Activated CD8-positive, alpha-beta T cell treated with anti-CD3 and anti-CD28 coated beads, Interleukin-2, amount 10 ng/mL, durations not matched to agents 7 days and 5 days (primary cell): ENCODE measurements around the gene NLRX1. TPM values are rescaled to one million over a fixed set of nuclear protein-coding genes. Genes with fewer than 3 reads are reported as not detected.

Source experiments
- total RNA-seq, 2 experiments: library from RNA; stranded (reverse); gene quantifications; one replicate each; pipeline ENCODE4 v1.2.3, GENCODE V29; 2021

The NLRX1 gene
- total RNA-seq, 2 experiments from 2014 or later: 24.6 to 24.8 TPM

Other genes with a start within 250 kb of the NLRX1 start
- gene BCL9L, start 242.8 kb upstream of the NLRX1 start, total RNA-seq: 10 to 100 TPM; 70.0 to 70.6 TPM
- gene UPK2, start 212.4 kb upstream of the NLRX1 start, total RNA-seq: not detected
- not detected for gene FOXR1, start 197.0 kb upstream of the NLRX1 start, total RNA-seq
- 10 to 100 TPM; 39.3 to 41.1 TPM for gene CENATAC, start 170.6 kb upstream of the NLRX1 start, total RNA-seq
- 1,000 to 10,000 TPM; 1,115 to 1,170 TPM for gene RPS25, start 150.4 kb upstream of the NLRX1 start, total RNA-seq
- 10 to 100 TPM; 58.6 to 65.0 TPM for gene TRAPPC4, start 150.0 kb upstream of the NLRX1 start, total RNA-seq
- gene SLC37A4, start 137.8 kb upstream of the NLRX1 start, total RNA-seq: 10 to 100 TPM; 22.4 to 26.6 TPM
- 100 to 1,000 TPM; 133 to 135 TPM for gene HYOU1, start 111.5 kb upstream of the NLRX1 start, total RNA-seq
- 10 to 100 TPM; 30.8 to 31.6 TPM for gene VPS11, start 100.9 kb upstream of the NLRX1 start, total RNA-seq
- gene HMBS, start 83.8 kb upstream of the NLRX1 start, total RNA-seq: 10 to 100 TPM; 31.0 to 32.5 TPM
- 10 to 100 TPM; 52.5 to 57.7 TPM for gene DPAGT1, start 66.9 kb upstream of the NLRX1 start, total RNA-seq
- 10 to 100 TPM; 33.2 to 35.2 TPM for gene C2CD2L, start 61.4 kb upstream of the NLRX1 start, total RNA-seq
- gene HINFP, start 47.1 kb upstream of the NLRX1 start, total RNA-seq: 10 to 100 TPM; 36.1 to 40.9 TPM
- gene ABCG4, start 19.7 kb upstream of the NLRX1 start, total RNA-seq: under 1 TPM in 1 of 2 experiments, not detected in 1; 0.18 TPM
- gene NHERF4, start 16.8 kb downstream of the NLRX1 start, total RNA-seq: under 1 TPM; 0.18 to 0.63 TPM
- 10 to 100 TPM; 43.6 to 43.7 TPM for gene CBL, start 37.6 kb downstream of the NLRX1 start, total RNA-seq
- gene MCAM, start 148.4 kb downstream of the NLRX1 start, total RNA-seq: 1 to 10 TPM; 2.9 to 4.4 TPM
- 10 to 100 TPM; 40.5 to 41.8 TPM for gene RNF26, start 165.8 kb downstream of the NLRX1 start, total RNA-seq
- not detected for gene C1QTNF5, start 172.2 kb downstream of the NLRX1 start, total RNA-seq
- not detected for gene MFRP, start 178.0 kb downstream of the NLRX1 start, total RNA-seq
- gene USP2, start 213.0 kb downstream of the NLRX1 start, total RNA-seq: under 1 TPM; 0.55 to 0.68 TPM